H9 (cell line): Measurements from ENCODE around the gene TMEM135. TPM values are rescaled to one million over a fixed set of nuclear protein-coding genes. Genes with fewer than 3 reads are reported as not detected.
A peak's percentile ranks its signal among the peaks of the same experiment; 100 is the strongest.

Experiments
- DNase-seq: peaks from one replicate; pipeline ENCODE4 v3.0.0-alpha.2; 2017
- H2AFZ ChIP-seq: one replicate; pipeline ENCODE4 v1.6.1; 2013; ENCODE audit warnings: mild to moderate bottlenecking, low read length, control low read depth, moderate library complexity
- H2AK5ac ChIP-seq: 2 replicates; pipeline ENCODE4 v1.6.1; 2013; ENCODE audit warnings: low read length, control low read depth, mixed read lengths; ENCODE audit not compliant: insufficient read length
- H2BK120ac ChIP-seq: one replicate; pipeline ENCODE4 v1.6.1; 2013; ENCODE audit warnings: low read depth, mild to moderate bottlenecking, low read length, control low read depth, inconsistent platforms; ENCODE audit not compliant: poor library complexity, severe bottlenecking
- H2BK12ac ChIP-seq: 2 replicates; pipeline ENCODE4 v1.6.1; 2013; ENCODE audit warnings: low read length, control low read depth, mixed read lengths, low read depth; ENCODE audit not compliant: insufficient read length
- H2BK15ac ChIP-seq: 2 replicates; pipeline ENCODE4 v1.6.1; 2013; ENCODE audit warnings: low read depth, low read length, control low read depth
- H2BK20ac ChIP-seq: one replicate; pipeline ENCODE4 v1.6.1; 2013; ENCODE audit warnings: low read depth, mild to moderate bottlenecking, low read length, control low read depth, inconsistent platforms; ENCODE audit not compliant: poor library complexity, severe bottlenecking
- H2BK5ac ChIP-seq: 2 replicates; pipeline ENCODE4 v1.6.1; 2013; ENCODE audit warnings: low read length, control low read depth, mixed read lengths; ENCODE audit not compliant: insufficient read length
- H3K14ac ChIP-seq: 2 replicates; pipeline ENCODE4 v1.6.1; 2013; ENCODE audit warnings: low read length, control low read depth; ENCODE audit not compliant: insufficient read depth
- H3K18ac ChIP-seq: 2 replicates; pipeline ENCODE4 v1.6.1; 2013; ENCODE audit warnings: low read depth, mild to moderate bottlenecking, mixed read lengths, low read length, control low read depth; ENCODE audit not compliant: insufficient read length
- H3K23ac ChIP-seq: 2 replicates; pipeline ENCODE4 v1.6.1; 2013; ENCODE audit warnings: low read length, control low read depth, mixed read lengths, low read depth; ENCODE audit not compliant: insufficient read length
- H3K23me2 ChIP-seq: 2 replicates; pipeline ENCODE4 v1.6.1; 2013; ENCODE audit warnings: low read depth, mild to moderate bottlenecking, mixed read lengths, low read length, control low read depth; ENCODE audit not compliant: insufficient read length, poor library complexity, severe bottlenecking
- H3K27ac ChIP-seq: 2 replicates; pipeline ENCODE4 v1.5.1; 2013; ENCODE audit warnings: low read length, control low read depth, mixed read lengths, low read depth; ENCODE audit not compliant: insufficient read length
- H3K27me3 ChIP-seq: 2 replicates; pipeline ENCODE4 v1.6.1; 2013; ENCODE audit warnings: low read length, control low read depth, inconsistent platforms; ENCODE audit not compliant: insufficient read depth
- H3K4ac ChIP-seq: 2 replicates; pipeline ENCODE4 v1.6.1; 2013; ENCODE audit warnings: low read depth, mild to moderate bottlenecking, control low read depth, inconsistent platforms, low read length, moderate library complexity
- H3K4me1 ChIP-seq: 2 replicates; pipeline ENCODE4 v1.6.1; 2013; ENCODE audit warnings: low read length, control low read depth, inconsistent platforms; ENCODE audit not compliant: insufficient read depth
- H3K4me2 ChIP-seq: 2 replicates; pipeline ENCODE4 v1.6.1; 2013; ENCODE audit warnings: low read length, control low read depth, mixed read lengths; ENCODE audit not compliant: insufficient read length, insufficient read depth
- H3K56ac ChIP-seq: 2 replicates; pipeline ENCODE4 v1.6.1; 2013; ENCODE audit warnings: low read depth, mild to moderate bottlenecking, mixed read lengths, low read length, control low read depth; ENCODE audit not compliant: insufficient read length
- H3K79me1 ChIP-seq: 2 replicates; pipeline ENCODE4 v1.6.1; 2013; ENCODE audit warnings: low read depth, mild to moderate bottlenecking, moderate library complexity, low read length, control low read depth, inconsistent platforms; ENCODE audit not compliant: insufficient read depth, poor library complexity, severe bottlenecking
- H3K79me2 ChIP-seq: 2 replicates; pipeline ENCODE4 v1.6.1; 2013; ENCODE audit warnings: low read length, control low read depth, inconsistent platforms; ENCODE audit not compliant: insufficient read depth
- H3K9ac ChIP-seq: 2 replicates; pipeline ENCODE4 v1.6.1; 2013; ENCODE audit warnings: low read length, control low read depth, mixed read lengths; ENCODE audit not compliant: insufficient read length; ENCODE audit errors: extremely low read depth
- H3K9me3 ChIP-seq: one replicate; pipeline ENCODE4 v1.6.1; 2013; ENCODE audit warnings: low read depth, low read length, inconsistent platforms; ENCODE audit not compliant: control insufficient read depth
- H3T11ph ChIP-seq: one replicate; pipeline ENCODE4 v1.6.1; 2013; ENCODE audit warnings: mild to moderate bottlenecking, low read length, control low read depth, inconsistent platforms
- H4K20me1 ChIP-seq: one replicate; pipeline ENCODE4 v1.6.1; 2013; ENCODE audit not compliant: control insufficient read depth, insufficient read length, insufficient read depth
- H4K5ac ChIP-seq: 2 replicates; pipeline ENCODE4 v1.6.1; 2013; ENCODE audit warnings: low read depth, mild to moderate bottlenecking, mixed read lengths, low read length, control low read depth; ENCODE audit not compliant: insufficient read length
- H4K8ac ChIP-seq: replicated peaks from 2 replicates; pipeline ENCODE4 v1.6.1; 2013; ENCODE audit warnings: low read length, control low read depth, mixed read lengths, low read depth; ENCODE audit not compliant: insufficient read length
- H4K91ac ChIP-seq: 2 replicates; pipeline ENCODE4 v1.6.1; 2013; ENCODE audit warnings: low read depth, mild to moderate bottlenecking, moderate library complexity, mixed read lengths, low read length, control low read depth; ENCODE audit not compliant: insufficient read length
- H3K27ac Mint-ChIP-seq, 3 experiments: 2 replicates in 2 of 3; 3 replicates in 1 of 3; pipeline ENCODE4 v1.8.0; 2020 to 2021; ENCODE audit warnings: mixed read lengths in 3 of 3, mild to moderate bottlenecking in 1 of 3, moderate library complexity in 1 of 3
- H3K27me3 Mint-ChIP-seq: 2 replicates; pipeline ENCODE4 v1.8.0; 2021; ENCODE audit warnings: low read depth, mild to moderate bottlenecking, moderate library complexity, mixed read lengths
- H3K36me3 Mint-ChIP-seq, 3 experiments: 2 replicates in 2 of 3; 3 replicates in 1 of 3; pipeline ENCODE4 v1.8.0; 2020 to 2021; ENCODE audit warnings: low read depth in 3 of 3, mixed read lengths in 3 of 3; ENCODE audit not compliant: insufficient read depth in 1 of 3
- H3K4me1 Mint-ChIP-seq, 2 experiments: 2 replicates each; pipeline ENCODE4 v1.8.0; 2020; ENCODE audit warnings: mixed read lengths in 2 of 2
- H3K4me3 Mint-ChIP-seq, 2 experiments: 2 replicates in 1 of 2; 3 replicates in 1 of 2; pipeline ENCODE4 v1.8.0; 2020 to 2021; ENCODE audit warnings: mild to moderate bottlenecking in 2 of 2, mixed read lengths in 2 of 2, moderate library complexity in 1 of 2
- H3K9me3 Mint-ChIP-seq, 2 experiments: 2 replicates in 1 of 2; 3 replicates in 1 of 2; pipeline ENCODE4 v1.8.0; 2020; ENCODE audit warnings: mild to moderate bottlenecking in 2 of 2, mixed read lengths in 2 of 2, moderate library complexity in 1 of 2
- WGBS: extraction: QIAGEN DNeasy Blood & Tissue Kit; methylation state at CpG from one replicate; pipeline ENCODE4 v1.1.7; 2013; ENCODE audit warnings: missing lambda C conversion rate, low lambda C conversion rate, mixed read lengths; ENCODE audit not compliant: insufficient read length; ENCODE audit errors: extremely low coverage; 5-methylcytosine and 5-hydroxymethylcytosine counted together
- total RNA-seq: library from RNA; stranded (reverse); gene quantifications from 2 replicates; pipeline ENCODE4 v1.2.1, GENCODE V29; 2021
- TF ChIP-seq, protein P1 (sequence below): fragments of 200-600 bp; sonication (generic); conservative IDR thresholded peaks from 3 replicates; pipeline ENCODE4 v1.8.0; 2021; ENCODE audit warnings: antibody characterized with exemption, mild to moderate bottlenecking

TMEM135 gene
- total RNA-seq, 1 experiment from 2014 or later: 25.2 TPM

DNA sequence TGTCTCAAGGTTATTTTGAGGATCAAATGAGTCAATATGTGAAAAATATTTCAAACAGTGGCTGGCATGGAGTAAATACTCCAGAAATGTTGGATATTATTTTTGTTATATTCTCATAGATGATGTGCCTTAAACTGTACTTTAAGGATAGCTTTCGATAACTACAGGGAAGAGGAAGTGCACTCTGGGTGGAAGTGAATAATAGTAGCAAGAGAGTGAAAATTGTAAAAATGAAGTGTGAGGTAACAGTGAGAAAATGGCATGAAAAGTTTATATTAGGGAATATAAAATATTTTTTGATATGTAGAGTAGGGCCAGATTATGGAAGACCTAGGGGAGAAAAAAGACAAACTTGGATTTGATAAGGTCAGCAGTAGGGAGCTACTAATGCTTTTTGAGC, 258.9 kb downstream of the TMEM135 start:
- Mint-ChIP-seq H3K27ac (peak overlapping the region in 2 of 3 experiments; percentile 31 to 79; a peak in 3 of 7 replicates), H3K4me3 (no peak overlapping the region), H3K4me1 (peaks cover 64 to 65% of the 10 kb centered on the region in 2 experiments), H3K27me3 (no peaks in the 10 kb centered on the region), H3K36me3 (no peaks in the 10 kb centered on the region), H3K9me3 (no peaks in the 10 kb centered on the region)
- H4K5ac ChIP-seq: no peak overlapping the region
- H2BK5ac ChIP-seq: no peak overlapping the region
- no peaks in the 10 kb centered on the region for H4K20me1 ChIP-seq
- WGBS: no CpG with 5 or more reads among the region's 1 CpG
- no peak overlapping the region for H3K23ac ChIP-seq
- H2BK15ac ChIP-seq: no peak overlapping the region
- H3K9ac ChIP-seq: no peak overlapping the region
- H3K14ac ChIP-seq: no peak overlapping the region
- H3K9me3 ChIP-seq: no peaks in the 10 kb centered on the region
- H3T11ph ChIP-seq: no peak overlapping the region
- no peaks in the 10 kb centered on the region for H3K27me3 ChIP-seq
- no peak overlapping the region for H2AK5ac ChIP-seq
- no peak for DNase-seq
- H4K8ac ChIP-seq: no peak overlapping the region
- H3K56ac ChIP-seq: no peak overlapping the region
- H3K18ac ChIP-seq: no peak overlapping the region
- no peaks in the 10 kb centered on the region for H3K79me2 ChIP-seq
- no peaks in the 10 kb centered on the region for H3K23me2 ChIP-seq
- no peak overlapping the region for H2BK20ac ChIP-seq
- no peak overlapping the region for H2BK120ac ChIP-seq
- TF ChIP-seq, protein P1, sequence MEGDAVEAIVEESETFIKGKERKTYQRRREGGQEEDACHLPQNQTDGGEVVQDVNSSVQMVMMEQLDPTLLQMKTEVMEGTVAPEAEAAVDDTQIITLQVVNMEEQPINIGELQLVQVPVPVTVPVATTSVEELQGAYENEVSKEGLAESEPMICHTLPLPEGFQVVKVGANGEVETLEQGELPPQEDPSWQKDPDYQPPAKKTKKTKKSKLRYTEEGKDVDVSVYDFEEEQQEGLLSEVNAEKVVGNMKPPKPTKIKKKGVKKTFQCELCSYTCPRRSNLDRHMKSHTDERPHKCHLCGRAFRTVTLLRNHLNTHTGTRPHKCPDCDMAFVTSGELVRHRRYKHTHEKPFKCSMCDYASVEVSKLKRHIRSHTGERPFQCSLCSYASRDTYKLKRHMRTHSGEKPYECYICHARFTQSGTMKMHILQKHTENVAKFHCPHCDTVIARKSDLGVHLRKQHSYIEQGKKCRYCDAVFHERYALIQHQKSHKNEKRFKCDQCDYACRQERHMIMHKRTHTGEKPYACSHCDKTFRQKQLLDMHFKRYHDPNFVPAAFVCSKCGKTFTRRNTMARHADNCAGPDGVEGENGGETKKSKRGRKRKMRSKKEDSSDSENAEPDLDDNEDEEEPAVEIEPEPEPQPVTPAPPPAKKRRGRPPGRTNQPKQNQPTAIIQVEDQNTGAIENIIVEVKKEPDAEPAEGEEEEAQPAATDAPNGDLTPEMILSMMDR: no peak
- H2BK12ac ChIP-seq: no peak overlapping the region
- no peak overlapping the region for H4K91ac ChIP-seq
- H2AFZ ChIP-seq: no peak overlapping the region
- H3K4ac ChIP-seq: no peak overlapping the region
- H3K4me1 ChIP-seq: peaks cover 2% of the 10 kb centered on the region; the same call in 1 of the 2 replicates
- no peaks in the 10 kb centered on the region for H3K79me1 ChIP-seq
- no peak overlapping the region for H3K27ac ChIP-seq
- no peak overlapping the region for H3K4me2 ChIP-seq
